Activated CD4-positive, alpha-beta T cell treated with anti-CD3 and anti-CD28 coated beads for 1 hour (primary cell): ENCODE results near the gene CELA2A.
"Not testable (repeated sequence)": the region's sequence is repeated elsewhere in the genome, so short reads cannot be mapped to it uniquely, and the experiment has no call there.

Source experiments
- DNase-seq: peaks from one replicate; pipeline ENCODE4 v3.0.0-alpha.2; 2020

The CELA2A gene

GRCh38 chr1:15501208-15502032, 44.9 kb downstream of the CELA2A start:
- no peak for DNase-seq

- DNase-seq: no peak
Observed at GRCh38 chr1:15504436-15504835, 47.9 kb downstream of the CELA2A start.

- no peak for DNase-seq
Observed at GRCh38 chr1:15506831-15507230, 50.3 kb downstream of the CELA2A start.

GRCh38 chr1:15507278-15507677, 50.7 kb downstream of the CELA2A start:
- no peak for DNase-seq

DNA sequence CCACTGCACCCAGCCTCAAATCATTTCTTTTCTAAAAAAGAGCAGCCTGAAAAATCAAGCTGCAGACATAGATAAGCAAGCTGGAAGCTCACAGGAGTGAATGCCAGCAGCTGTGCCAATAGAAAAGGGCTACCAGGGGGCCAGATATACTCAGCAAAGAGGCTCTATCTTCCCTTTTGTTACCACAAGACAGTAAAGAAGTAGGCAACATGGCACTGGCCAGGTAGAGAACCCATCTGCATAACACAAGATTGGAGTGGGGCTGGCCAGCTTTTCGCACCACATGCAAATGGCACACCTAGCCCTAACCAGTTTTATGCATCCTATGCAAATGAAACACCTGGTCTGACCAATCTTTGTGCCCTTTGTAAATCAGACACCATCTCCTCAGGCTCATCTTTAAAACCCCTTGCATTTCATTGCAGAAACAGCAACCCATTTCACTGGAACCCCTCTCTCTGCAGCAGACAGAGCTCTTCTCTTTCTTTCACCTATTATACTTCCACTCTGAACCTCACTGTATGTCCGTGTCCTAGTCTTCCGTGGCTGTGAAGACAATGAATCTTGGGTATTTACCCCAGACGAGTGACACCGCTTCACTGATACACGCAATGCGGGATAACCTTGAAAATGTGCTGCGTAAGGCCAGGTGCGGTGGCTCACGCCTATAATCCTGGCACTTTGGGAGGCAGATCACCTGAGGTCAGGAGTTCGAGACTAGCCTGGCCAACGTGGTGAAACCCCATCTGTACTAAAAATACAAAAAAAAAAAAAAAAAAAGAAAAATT, 52.4 kb downstream of the CELA2A start:
- no peak for DNase-seq

DNA sequence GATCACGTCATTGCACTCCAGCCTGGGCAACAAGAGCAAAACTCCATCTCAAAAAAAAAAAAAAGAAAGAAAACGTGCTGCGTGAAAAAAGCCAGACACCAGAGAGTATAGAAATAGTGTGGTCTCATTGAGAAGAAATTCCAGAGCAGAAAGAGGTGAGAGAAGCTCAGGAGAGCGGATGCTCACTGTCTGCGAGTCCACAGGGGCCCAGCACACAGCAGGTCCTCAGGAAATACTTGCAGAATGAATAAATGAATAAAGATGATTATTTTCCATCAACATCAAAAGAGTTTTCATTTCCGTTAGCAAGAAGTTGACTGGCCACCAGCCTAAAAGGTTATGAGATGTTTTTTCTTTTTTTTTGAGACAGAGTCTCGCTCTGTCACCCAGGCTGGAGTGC, 53.1 kb downstream of the CELA2A start:
- no peak for DNase-seq

DNA sequence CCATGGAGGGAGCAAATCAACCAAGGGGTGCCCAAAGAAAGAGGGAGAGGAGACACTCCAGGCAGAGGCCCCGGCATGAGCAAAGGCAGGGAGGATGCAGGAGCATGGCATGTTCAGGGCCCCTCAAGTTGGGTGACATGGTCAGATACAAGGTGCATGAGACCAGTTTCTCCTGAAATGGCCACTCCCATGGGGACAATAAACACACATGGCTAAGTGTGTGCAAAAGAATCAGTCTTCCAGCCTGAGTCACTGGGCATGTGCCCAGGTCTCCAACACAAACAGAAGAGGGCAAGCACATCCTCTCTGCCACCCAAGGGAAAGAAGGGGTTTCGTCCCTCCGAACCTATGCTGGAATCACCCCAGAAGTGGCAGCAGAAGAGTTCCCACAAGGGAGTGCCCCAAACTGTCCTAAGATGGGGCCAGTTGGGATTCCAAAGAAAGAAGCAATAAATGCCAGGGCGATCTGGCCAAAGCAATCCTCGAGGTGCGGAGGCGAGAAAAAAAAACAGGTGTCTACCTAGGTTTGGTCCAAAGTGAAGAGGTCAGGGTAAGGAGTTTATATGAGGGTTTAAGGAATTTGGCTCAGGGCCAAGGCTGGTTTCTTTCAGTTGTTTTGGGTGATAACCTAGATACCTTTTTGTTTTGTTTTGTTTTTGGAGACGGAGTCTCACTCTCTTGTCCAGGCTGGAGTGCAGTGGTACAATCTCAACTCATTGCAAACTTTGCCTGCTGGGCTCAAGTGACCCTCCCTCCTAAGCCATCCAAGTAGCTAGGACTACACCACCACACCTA, 54.3 kb downstream of the CELA2A start:
- no peak for DNase-seq

DNA sequence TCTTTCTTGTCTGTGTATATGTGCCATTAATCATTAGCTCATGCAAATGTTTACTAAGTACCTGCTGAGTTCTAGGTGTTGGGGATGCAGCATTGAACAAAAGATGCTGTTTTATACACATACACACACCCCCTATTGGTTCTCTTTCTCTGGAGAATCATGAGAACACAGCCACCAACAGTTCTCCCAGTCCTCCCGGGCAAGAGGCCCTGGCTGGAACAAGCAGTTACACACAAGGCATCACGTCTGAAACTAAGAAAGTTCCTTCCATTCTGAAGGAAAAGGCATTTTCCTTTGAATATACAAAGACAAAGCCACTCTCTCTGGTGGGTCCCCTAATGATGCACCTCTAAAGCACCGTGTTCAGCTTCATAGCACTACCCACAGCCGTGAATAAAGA, 56.7 kb downstream of the CELA2A start:
- DNase-seq: no peak

- no peak for DNase-seq
Observed at GRCh38 chr1:15513919-15514318, 57.4 kb downstream of the CELA2A start.

GRCh38 chr1:15514557-15514956, 58.0 kb downstream of the CELA2A start:
- DNase-seq: not testable (repeated sequence)

GRCh38 chr1:15515022-15515663, 58.6 kb downstream of the CELA2A start:
- no peak for DNase-seq

GRCh38 chr1:15519625-15520024, 63.1 kb downstream of the CELA2A start:
- DNase-seq: no peak

- not testable (repeated sequence) for DNase-seq
Observed at GRCh38 chr1:15521206-15521906, 64.8 kb downstream of the CELA2A start.
